ENCODE results near the gene PSD.

DNA sequence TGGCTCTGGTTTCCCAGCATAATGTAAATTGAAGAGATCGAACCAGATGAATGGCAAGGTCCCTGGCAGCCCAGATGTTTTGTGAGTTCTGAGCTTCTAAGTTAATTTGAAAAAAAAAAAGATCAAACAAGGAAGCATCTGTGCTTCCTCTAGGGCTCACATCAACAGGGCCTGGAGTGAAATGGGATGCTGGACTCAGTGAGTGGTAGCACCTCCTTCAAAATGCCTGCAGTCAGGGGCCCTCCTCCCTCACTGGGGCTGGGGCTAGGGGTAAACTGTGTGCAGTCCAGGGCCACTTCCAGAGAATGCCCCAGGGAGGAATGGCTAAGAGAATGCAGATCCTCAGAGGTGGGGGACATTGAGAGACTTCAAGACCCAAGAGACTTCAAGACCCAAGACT, 19.8 kb upstream of the PSD start:
- TF ChIP-seq, protein P1, sequence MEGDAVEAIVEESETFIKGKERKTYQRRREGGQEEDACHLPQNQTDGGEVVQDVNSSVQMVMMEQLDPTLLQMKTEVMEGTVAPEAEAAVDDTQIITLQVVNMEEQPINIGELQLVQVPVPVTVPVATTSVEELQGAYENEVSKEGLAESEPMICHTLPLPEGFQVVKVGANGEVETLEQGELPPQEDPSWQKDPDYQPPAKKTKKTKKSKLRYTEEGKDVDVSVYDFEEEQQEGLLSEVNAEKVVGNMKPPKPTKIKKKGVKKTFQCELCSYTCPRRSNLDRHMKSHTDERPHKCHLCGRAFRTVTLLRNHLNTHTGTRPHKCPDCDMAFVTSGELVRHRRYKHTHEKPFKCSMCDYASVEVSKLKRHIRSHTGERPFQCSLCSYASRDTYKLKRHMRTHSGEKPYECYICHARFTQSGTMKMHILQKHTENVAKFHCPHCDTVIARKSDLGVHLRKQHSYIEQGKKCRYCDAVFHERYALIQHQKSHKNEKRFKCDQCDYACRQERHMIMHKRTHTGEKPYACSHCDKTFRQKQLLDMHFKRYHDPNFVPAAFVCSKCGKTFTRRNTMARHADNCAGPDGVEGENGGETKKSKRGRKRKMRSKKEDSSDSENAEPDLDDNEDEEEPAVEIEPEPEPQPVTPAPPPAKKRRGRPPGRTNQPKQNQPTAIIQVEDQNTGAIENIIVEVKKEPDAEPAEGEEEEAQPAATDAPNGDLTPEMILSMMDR (tag by site-specific recombination; IDR thresholded peaks at IDR 0.05): no peak
- TF ChIP-seq FEZF1 (tag by site-specific recombination; IDR thresholded peaks at IDR 0.05): no peak
- no peak for TF ChIP-seq ZNF223 (tag by site-specific recombination; IDR thresholded peaks at IDR 0.05)
- no peak for TF ChIP-seq ZNF274 (IDR thresholded peaks at IDR 0.05; ENCODE audit: low read length)
- TF ChIP-seq ZNF274 (tag by site-specific recombination; IDR thresholded peaks at IDR 0.05; ENCODE audit: borderline replicate concordance): no peak
- no peak for TF ChIP-seq KLF16 (tag by site-specific recombination; IDR thresholded peaks at IDR 0.05)
- TF ChIP-seq ZNF777 (tag by site-specific recombination; IDR thresholded peaks at IDR 0.05; ENCODE audit: borderline replicate concordance): no peak
- no peak for TF ChIP-seq MEIS1 (CRISPR knock-in tag; IDR thresholded peaks at IDR 0.05; ENCODE audit: borderline replicate concordance)
- TF ChIP-seq ZNF571 (tag by site-specific recombination; IDR thresholded peaks at IDR 0.05): no peak

All from HEK293 (cell line).